Measurements from ENCODE around the gene RETREG2. TPM values are rescaled to one million over a fixed set of nuclear protein-coding genes. Genes with fewer than 3 reads are reported as not detected.
A peak's percentile ranks its signal among the peaks of the same experiment; 100 is the strongest.

Gene RETREG2
- total and polyA plus RNA-seq, 2 donors = 33.6 to 56.0 TPM

DNA sequence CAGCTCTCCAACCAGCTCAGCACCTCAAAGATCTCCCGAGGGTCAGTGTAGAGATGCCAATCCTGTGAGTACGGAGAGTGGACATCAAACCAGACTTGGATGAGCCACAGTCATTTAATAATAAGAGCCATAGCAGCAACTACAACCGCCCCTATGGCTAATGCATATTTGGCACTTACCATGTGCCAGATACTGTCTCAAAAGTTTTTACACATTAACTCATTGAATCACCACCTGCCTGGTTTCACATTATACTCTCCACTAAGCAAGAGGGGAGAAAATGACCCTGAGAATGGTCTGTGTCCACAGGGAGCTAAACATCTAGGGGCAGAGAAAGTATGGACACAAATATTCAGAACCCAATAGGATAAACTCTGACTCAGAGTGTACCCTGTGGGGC is 3.9 kb upstream of the RETREG2 start:
- Histone ChIP-seq H3K9me3 (ENCODE audit: control insufficient read depth in 2 of 2, insufficient read depth in 1 of 2, low read length in 1 of 2) (no peaks in the 10 kb centered on the region), H3K4me3 (ENCODE audit: low read length in 2 of 2) (no peak overlapping the region), H3K4me1 (ENCODE audit: control insufficient read depth in 2 of 2, insufficient read depth in 2 of 2, low read length in 2 of 2) (peaks cover 16 to 24% of the 10 kb centered on the region in 2 donors), H3K36me3 (ENCODE audit: control insufficient read depth in 2 of 2, insufficient read depth in 2 of 2, low read length in 1 of 2) (peaks cover 35 to 40% of the 10 kb centered on the region in 2 donors), H3K27ac (ENCODE audit: low read depth in 1 of 2, low read length in 1 of 2) (no peak overlapping the region), H3K27me3 (ENCODE audit: control insufficient read depth in 2 of 2, insufficient read depth in 1 of 2, low read length in 1 of 2) (no peaks in the 10 kb centered on the region)
- 98% methylated on average over 3 of the region's 3 CpGs for WGBS
- no peak for DNase-seq (ENCODE audit: low read depth in 6 of 9, low spot score in 9 of 9)

DNA sequence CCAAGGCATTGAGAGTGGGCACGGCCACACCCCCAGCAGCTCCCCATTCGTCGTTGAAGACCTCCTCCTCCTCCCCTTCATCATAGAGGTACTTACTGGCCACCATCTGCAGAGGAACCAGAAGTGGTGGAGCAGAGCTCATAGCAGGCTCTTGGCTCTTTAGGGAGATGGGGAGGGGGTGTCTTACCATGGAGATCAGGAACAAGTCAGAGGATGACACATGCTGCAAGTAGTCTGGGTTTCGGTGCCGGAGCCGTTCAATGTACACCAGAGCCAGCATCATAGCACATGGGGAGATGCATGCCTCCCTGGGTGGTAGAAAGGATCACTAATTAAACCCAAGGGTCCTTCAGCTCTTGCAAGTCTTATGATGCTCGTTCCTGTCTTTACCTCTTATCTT is 3.3 kb upstream of the RETREG2 start:
- Histone ChIP-seq H3K27me3 (ENCODE audit: control insufficient read depth in 2 of 2, insufficient read depth in 1 of 2, low read length in 1 of 2) (no peaks in the 10 kb centered on the region), H3K9me3 (ENCODE audit: control insufficient read depth in 2 of 2, insufficient read depth in 1 of 2, low read length in 1 of 2) (no peaks in the 10 kb centered on the region), H3K4me1 (ENCODE audit: control insufficient read depth in 2 of 2, insufficient read depth in 2 of 2, low read length in 2 of 2) (peaks cover 20 to 25% of the 10 kb centered on the region in 2 donors), H3K27ac (ENCODE audit: low read depth in 1 of 2, low read length in 1 of 2) (no peak overlapping the region), H3K36me3 (ENCODE audit: control insufficient read depth in 2 of 2, insufficient read depth in 2 of 2, low read length in 1 of 2) (peaks cover 39 to 44% of the 10 kb centered on the region in 2 donors), H3K4me3 (ENCODE audit: low read length in 2 of 2) (no peak overlapping the region)
- WGBS = 94% methylated on average over 7 of the region's 7 CpGs
- DNase-seq (ENCODE audit: low read depth in 6 of 9, low spot score in 9 of 9) = no peak

DNA sequence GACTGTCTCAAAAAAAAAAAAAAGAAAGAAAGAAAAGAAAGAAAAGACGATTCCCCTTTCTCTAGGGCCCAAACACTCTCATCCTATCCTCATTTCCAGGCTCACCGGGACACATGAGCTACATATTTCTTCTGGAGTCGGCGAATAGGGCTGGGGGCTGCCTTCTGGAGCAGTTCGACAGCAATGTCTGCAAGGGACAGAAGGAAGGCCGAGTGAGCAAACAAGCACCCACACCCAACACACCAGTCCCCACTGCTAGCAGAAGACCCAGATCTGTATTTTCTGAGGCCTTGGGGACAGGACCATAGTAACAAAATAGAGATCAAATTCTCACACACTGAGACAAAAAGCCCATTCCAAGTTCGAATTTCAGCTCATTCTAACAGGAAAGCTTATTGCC is 2.6 kb upstream of the RETREG2 start:
- Histone ChIP-seq H3K4me3 (ENCODE audit: low read length in 2 of 2) (peak overlapping the region in 1 of 2 donors; percentile 88), H3K27ac (ENCODE audit: low read depth in 1 of 2, low read length in 1 of 2) (no peak overlapping the region), H3K4me1 (ENCODE audit: control insufficient read depth in 2 of 2, insufficient read depth in 2 of 2, low read length in 2 of 2) (peaks cover 20 to 27% of the 10 kb centered on the region in 2 donors), H3K27me3 (ENCODE audit: control insufficient read depth in 2 of 2, insufficient read depth in 1 of 2, low read length in 1 of 2) (no peaks in the 10 kb centered on the region), H3K36me3 (ENCODE audit: control insufficient read depth in 2 of 2, insufficient read depth in 2 of 2, low read length in 1 of 2) (peaks cover 43 to 51% of the 10 kb centered on the region in 2 donors), H3K9me3 (ENCODE audit: control insufficient read depth in 2 of 2, insufficient read depth in 1 of 2, low read length in 1 of 2) (no peaks in the 10 kb centered on the region)
- 92% methylated on average over 7 of the region's 7 CpGs for WGBS
- DNase-seq (ENCODE audit: low read depth in 6 of 9, low spot score in 9 of 9) = no peak

DNA sequence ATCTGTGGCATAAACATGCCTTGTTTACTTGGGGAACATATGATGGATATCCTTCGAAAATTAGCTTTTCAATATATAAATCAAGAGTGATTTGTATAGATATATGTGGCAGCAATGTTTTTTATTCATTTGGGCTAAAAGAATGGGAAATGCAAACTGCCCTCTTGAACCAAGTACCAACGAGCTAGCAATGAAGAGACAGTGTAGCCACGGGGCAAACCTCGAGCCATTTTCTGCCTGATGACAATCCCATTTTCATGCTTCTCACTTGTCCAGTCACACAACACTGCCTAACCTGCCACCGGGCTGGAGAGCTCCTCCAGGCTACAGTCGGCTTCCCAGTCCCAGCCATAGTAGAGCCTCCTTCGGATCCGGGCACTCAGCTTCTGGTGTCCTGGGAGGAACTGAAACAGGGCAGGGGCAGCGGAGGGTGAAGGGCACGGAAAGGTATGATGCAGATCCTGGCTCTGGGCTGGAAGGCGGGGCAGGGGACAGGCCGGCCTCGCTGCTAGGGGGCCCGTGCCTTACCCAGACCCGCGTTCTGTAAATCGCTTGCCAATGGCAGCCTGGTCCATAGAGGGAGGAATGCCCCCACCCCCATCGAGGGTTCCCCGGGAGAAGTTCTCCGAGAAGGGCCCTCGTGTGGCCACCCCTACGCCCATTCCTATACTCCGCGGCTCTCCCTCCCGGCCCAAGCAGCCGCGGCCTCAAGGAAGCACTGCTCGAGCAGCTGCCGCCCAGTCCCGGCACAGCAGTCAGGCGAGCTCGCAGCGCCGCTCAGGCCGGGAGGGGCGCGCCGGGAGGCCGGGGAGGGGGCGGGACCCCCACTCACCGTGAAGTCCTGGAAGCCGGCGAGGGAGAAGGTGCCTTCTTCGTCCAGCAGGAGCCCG is 1.9 kb upstream of the RETREG2 start:
- DNase-seq (ENCODE audit: low read depth in 6 of 9, low spot score in 9 of 9) = peak in 1 of 9 donors; percentile 14
- Histone ChIP-seq H3K4me1 (ENCODE audit: control insufficient read depth in 2 of 2, insufficient read depth in 2 of 2, low read length in 2 of 2) (peaks cover 20 to 27% of the 10 kb centered on the region in 2 donors), H3K27ac (ENCODE audit: low read depth in 1 of 2, low read length in 1 of 2) (peak overlapping the region; percentile 100), H3K9me3 (ENCODE audit: control insufficient read depth in 2 of 2, insufficient read depth in 1 of 2, low read length in 1 of 2) (no peaks in the 10 kb centered on the region), H3K27me3 (ENCODE audit: control insufficient read depth in 2 of 2, insufficient read depth in 1 of 2, low read length in 1 of 2) (no peaks in the 10 kb centered on the region), H3K36me3 (ENCODE audit: control insufficient read depth in 2 of 2, insufficient read depth in 2 of 2, low read length in 1 of 2) (peaks cover 50 to 57% of the 10 kb centered on the region in 2 donors), H3K4me3 (ENCODE audit: low read length in 2 of 2) (peak overlapping the region; percentile 88 to 98)
- 3% methylated on average over 45 of the region's 45 CpGs for WGBS

DNA sequence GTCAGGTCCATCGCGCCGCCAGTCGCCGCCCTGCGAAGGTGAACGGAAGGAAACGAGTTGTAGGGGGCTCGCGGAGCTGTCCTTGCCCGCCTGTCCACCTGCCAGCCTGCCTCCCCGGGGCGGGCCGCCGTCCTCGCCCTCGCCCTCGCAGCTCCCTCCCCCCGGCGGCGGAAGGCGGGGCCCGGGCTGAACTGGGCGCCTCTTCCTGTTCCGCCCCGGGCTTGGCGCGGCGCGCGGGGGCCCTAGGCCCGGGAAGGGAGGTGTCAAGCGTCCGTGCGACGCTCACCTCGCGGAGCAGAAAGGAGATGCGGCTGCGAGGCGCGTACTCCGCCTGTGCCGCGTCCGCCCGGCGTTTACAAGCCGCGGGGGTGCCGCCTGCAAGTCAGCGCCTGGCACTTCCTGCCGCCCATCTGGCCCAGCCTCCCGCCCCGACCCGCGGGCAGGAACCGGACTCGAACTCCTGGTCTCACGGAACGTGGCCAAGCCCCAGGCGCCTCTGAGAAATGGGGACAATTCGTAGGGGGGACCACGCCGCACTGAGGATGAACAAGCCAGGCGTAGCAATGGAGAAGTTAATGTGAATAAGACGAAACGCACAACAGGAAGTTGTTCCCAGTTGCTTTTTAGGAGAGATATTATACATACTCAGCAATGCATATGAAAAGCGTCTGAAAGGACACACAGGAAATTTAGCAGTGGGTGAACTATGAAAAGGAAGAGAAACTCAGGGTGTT is 1.1 kb upstream of the RETREG2 start, which contains the start of gene CNPPD1:
Gene CNPPD1, minus strand, starts transcription at position 108 of the 734 bp plus-strand sequence. Its CDS starts 97 bp downstream, at position 11.
- DNase-seq (ENCODE audit: low read depth in 6 of 9, low spot score in 9 of 9) = peak; percentile 64 to 94 (median 80)
- Histone ChIP-seq H3K27me3 (ENCODE audit: control insufficient read depth in 2 of 2, insufficient read depth in 1 of 2, low read length in 1 of 2) (no peaks in the 10 kb centered on the region), H3K9me3 (ENCODE audit: control insufficient read depth in 2 of 2, insufficient read depth in 1 of 2, low read length in 1 of 2) (no peaks in the 10 kb centered on the region), H3K4me1 (ENCODE audit: control insufficient read depth in 2 of 2, insufficient read depth in 2 of 2, low read length in 2 of 2) (peaks cover 20 to 27% of the 10 kb centered on the region in 2 donors), H3K36me3 (ENCODE audit: control insufficient read depth in 2 of 2, insufficient read depth in 2 of 2, low read length in 1 of 2) (peaks cover 55 to 57% of the 10 kb centered on the region in 2 donors), H3K27ac (ENCODE audit: low read depth in 1 of 2, low read length in 1 of 2) (peak within 1 kb of the TSS; percentile 100), H3K4me3 (ENCODE audit: low read length in 2 of 2) (peak within 1 kb of the TSS; percentile 88 to 98)
- under 1% methylated on average over 69 of the region's 69 CpGs for WGBS

DNA sequence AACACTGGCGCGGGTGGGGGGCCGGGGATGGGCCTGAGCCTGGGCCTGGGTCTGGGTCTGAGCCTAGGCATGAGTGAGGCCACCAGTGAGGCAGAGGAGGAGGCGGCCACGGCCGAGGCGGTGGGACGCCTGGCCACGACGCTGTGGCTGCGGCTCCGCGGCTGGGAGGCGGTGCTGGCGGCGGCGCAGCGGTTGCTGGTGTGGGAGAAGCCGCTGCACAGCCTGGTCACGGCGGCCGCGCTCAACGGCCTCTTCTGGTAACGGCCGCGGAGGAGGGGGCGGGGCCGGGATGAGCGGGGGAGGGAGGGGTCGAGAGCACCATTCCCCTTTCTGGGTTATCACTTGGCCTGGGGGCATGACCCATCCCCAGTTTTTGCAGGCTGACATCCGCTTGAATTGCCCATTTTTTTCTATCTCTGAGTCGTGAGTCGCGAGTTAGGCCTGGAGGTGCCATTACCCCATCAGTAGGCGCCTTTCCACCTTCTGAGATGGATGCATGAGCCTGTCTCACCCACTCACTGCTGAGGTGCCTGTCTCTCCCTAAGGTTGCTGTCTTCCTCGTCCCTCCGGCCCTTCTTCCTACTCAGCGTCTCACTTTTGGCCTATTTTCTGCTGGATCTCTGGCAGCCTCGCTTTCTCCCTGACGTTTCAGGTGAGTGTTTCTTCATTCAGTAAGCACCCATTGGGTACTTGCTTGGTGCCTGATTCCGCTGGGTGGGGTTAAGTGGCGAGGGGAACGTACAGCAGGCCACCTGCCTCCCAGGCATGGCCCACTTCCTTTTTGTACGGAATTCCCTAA is 501 bp downstream of the RETREG2 start:
- Histone ChIP-seq H3K27me3 (ENCODE audit: control insufficient read depth in 2 of 2, insufficient read depth in 1 of 2, low read length in 1 of 2) (no peaks in the 10 kb centered on the region), H3K4me1 (ENCODE audit: control insufficient read depth in 2 of 2, insufficient read depth in 2 of 2, low read length in 2 of 2) (peaks cover 20 to 27% of the 10 kb centered on the region in 2 donors), H3K4me3 (ENCODE audit: low read length in 2 of 2) (peak overlapping the region; percentile 88 to 98), H3K9me3 (ENCODE audit: control insufficient read depth in 2 of 2, insufficient read depth in 1 of 2, low read length in 1 of 2) (no peaks in the 10 kb centered on the region), H3K27ac (ENCODE audit: low read depth in 1 of 2, low read length in 1 of 2) (peak overlapping the region; percentile 55 to 100), H3K36me3 (ENCODE audit: control insufficient read depth in 2 of 2, insufficient read depth in 2 of 2, low read length in 1 of 2) (peaks cover 54 to 57% of the 10 kb centered on the region in 2 donors)
- DNase-seq (ENCODE audit: low read depth in 6 of 9, low spot score in 9 of 9) = peak in 3 of 9 donors; percentile 24 to 57 (median 27)
- 5% methylated on average over 45 of the region's 45 CpGs for WGBS

DNA sequence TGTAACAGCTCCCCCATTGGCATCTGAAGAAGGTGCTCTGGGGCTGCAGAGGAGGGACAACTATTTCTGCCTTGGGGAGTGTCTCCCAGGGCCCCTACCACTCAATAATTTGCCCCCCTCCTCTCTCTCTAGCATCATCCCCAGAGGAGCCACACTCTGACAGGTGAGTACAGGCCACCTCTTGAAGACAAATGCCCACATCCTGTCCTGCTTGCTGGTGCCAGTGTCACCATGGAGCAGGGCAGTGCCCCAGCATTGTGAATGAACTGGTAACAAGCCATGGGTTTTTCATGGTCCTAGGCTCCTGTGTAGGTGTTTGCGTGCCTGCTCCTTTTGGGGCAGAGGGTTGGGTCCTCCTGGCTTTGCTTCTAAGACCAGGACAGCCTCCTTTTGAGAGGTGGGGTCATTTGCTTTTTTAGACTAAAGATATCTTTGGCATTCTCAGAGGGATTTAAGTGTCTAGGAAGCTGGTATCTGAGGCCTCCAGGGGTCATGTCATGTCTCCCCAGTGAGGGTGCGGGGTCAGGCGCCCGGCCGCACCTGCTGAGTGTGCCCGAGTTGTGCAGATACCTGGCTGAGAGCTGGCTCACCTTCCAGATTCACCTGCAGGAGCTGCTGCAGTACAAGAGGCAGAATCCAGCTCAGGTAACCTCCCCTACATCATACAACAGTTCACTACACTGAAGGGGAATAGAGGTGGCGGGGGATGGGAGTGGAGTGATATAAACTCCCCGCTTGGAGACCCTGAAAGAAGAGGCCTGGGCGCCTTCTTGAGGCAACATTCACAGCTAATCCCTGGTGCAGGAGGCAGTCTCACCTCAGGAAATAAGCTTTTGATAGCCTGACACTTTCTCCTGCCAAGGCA is 1.8 kb downstream of the RETREG2 start:
- Histone ChIP-seq H3K27ac (ENCODE audit: low read depth in 1 of 2, low read length in 1 of 2) (no peak overlapping the region), H3K4me3 (ENCODE audit: low read length in 2 of 2) (no peak overlapping the region), H3K36me3 (ENCODE audit: control insufficient read depth in 2 of 2, insufficient read depth in 2 of 2, low read length in 1 of 2) (peaks cover 50 to 52% of the 10 kb centered on the region in 2 donors), H3K9me3 (ENCODE audit: control insufficient read depth in 2 of 2, insufficient read depth in 1 of 2, low read length in 1 of 2) (no peaks in the 10 kb centered on the region), H3K4me1 (ENCODE audit: control insufficient read depth in 2 of 2, insufficient read depth in 2 of 2, low read length in 2 of 2) (peaks cover 16 to 24% of the 10 kb centered on the region in 2 donors), H3K27me3 (ENCODE audit: control insufficient read depth in 2 of 2, insufficient read depth in 1 of 2, low read length in 1 of 2) (no peaks in the 10 kb centered on the region)
- WGBS = 99% methylated on average over 9 of the region's 9 CpGs
- no peak for DNase-seq (ENCODE audit: low read depth in 6 of 9, low spot score in 9 of 9)

- H3K4me3 ChIP-seq (ENCODE audit: low read length in 2 of 2) = no peak overlapping the region
- peaks cover 9 to 15% of the 10 kb centered on the region in 2 donors for H3K4me1 ChIP-seq (ENCODE audit: control insufficient read depth in 2 of 2, insufficient read depth in 2 of 2, low read length in 2 of 2)
- 96% methylated on average over 5 of the region's 5 CpGs for WGBS
- DNase-seq (ENCODE audit: low read depth in 6 of 9, low spot score in 9 of 9) = no peak
- no peak overlapping the region for H3K27ac ChIP-seq (ENCODE audit: low read depth in 1 of 2, low read length in 1 of 2)
- no peaks in the 10 kb centered on the region for H3K27me3 ChIP-seq (ENCODE audit: control insufficient read depth in 2 of 2, insufficient read depth in 1 of 2, low read length in 1 of 2)
- peaks cover 51 to 55% of the 10 kb centered on the region in 2 donors for H3K36me3 ChIP-seq (ENCODE audit: control insufficient read depth in 2 of 2, insufficient read depth in 2 of 2, low read length in 1 of 2)
- H3K9me3 ChIP-seq (ENCODE audit: control insufficient read depth in 2 of 2, insufficient read depth in 1 of 2, low read length in 1 of 2) = no peaks in the 10 kb centered on the region
These were observed 2.9 kb downstream of the RETREG2 start for GRCh38 chr2:219180961-219181360.
